Cardiac fibroblast (primary cell): ENCODE measurements around the gene SIVA1.

Experiments
- DNase-seq, 2 donors: peaks; one replicate each; pipeline versions ENCODE4 v3.0.0 to v3.0.0-alpha.2; 2010; ENCODE audit warnings: low read depth in 2 of 2
- H3K4me3 ChIP-seq, 2 donors: replicated peaks in 1 of 2; 1 replicate in 1 of 2; 2 replicates in 1 of 2; pipeline ENCODE4 v1.5.1; 2011; ENCODE audit warnings: low read depth in 2 of 2, low read length in 2 of 2, mild to moderate bottlenecking in 2 of 2, moderate library complexity in 1 of 2
- TF ChIP-seq, protein P1 (sequence below): IDR thresholded peaks from one replicate; pipeline ENCODE4 v1.5.1; 2011; ENCODE audit warnings: low read depth, mild to moderate bottlenecking, low read length, inconsistent platforms

SIVA1 gene

DNA sequence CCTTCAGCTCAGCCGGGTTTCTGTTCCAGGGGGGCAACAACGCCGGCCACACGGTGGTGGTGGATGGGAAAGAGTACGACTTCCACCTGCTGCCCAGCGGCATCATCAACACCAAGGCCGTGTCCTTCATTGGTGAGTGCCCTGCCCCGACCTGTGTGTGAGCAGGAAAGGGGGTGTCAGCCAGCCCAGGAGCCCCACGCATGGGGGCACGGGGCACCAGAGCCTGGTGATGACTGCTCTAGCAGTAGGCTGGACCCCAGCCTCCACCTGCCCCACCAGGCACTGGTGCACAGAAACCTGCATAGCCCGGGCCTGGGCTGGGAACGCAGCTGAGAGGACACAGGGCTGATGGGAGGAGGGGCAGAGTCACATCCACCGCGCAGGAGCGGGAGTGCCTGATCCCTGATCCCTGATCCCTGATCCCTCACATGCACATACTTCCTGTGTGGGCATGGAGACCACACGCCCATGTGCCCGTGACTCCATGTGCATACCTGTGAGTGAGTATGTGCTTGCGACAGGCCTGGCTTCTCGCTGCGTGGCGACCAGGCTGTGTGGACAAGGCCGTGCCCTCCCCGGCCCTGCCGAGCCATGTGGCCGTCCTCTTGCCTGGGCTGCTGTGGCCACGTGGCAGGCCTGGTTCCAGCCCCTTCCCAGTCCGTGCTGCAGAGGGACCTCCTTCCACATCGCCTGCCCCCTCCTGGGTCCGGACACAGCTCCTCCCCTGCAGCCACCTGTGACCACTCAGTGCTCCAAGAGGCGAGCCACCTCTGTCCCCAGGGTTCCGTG lies 17.8 kb upstream of the SIVA1 start:
- no peak for DNase-seq
- H3K4me3 ChIP-seq, result no peak overlapping the region
- TF ChIP-seq, protein P1, sequence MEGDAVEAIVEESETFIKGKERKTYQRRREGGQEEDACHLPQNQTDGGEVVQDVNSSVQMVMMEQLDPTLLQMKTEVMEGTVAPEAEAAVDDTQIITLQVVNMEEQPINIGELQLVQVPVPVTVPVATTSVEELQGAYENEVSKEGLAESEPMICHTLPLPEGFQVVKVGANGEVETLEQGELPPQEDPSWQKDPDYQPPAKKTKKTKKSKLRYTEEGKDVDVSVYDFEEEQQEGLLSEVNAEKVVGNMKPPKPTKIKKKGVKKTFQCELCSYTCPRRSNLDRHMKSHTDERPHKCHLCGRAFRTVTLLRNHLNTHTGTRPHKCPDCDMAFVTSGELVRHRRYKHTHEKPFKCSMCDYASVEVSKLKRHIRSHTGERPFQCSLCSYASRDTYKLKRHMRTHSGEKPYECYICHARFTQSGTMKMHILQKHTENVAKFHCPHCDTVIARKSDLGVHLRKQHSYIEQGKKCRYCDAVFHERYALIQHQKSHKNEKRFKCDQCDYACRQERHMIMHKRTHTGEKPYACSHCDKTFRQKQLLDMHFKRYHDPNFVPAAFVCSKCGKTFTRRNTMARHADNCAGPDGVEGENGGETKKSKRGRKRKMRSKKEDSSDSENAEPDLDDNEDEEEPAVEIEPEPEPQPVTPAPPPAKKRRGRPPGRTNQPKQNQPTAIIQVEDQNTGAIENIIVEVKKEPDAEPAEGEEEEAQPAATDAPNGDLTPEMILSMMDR, result no peak

DNA sequence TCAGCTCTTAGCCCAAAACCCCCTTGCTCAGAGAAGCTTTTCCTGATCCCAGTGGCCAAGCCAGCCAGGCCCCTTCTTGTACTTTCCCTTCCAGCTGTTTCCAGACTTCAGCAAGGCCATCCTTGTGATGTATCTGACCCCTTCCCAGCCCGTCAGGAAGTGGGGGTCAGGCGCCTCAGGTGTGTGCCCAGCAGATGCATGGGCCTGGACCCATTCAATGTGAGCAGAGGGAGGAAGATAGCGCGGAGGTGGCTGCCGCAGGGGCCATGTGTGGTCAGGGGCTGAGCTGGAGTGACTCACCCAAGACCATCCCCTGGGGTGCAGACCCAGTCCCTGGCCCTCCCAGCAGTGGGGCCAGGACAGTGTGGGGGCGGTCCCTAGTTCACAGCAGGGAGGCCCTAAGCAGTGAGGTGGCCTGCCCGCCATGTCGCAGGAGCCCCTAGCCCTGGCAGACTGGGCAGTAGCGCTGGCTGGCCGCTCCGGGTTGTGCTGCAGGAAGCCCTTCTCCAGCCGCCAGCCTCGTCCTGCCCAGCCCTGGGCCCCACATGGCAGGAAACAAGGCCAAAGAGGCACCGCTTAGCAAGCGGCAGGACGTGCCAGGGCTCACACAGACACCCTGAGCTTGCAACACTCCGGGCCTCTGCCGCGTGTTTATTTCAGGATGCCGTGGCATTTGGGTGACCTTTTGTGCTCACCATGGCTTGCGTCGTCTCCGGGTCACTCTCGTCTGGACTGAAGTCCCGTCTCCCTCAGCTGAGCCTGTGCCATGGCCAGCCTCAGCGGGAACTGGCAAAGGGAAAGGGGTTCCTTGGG lies 16.9 kb upstream of the SIVA1 start:
- no peak overlapping the region for H3K4me3 ChIP-seq
- DNase-seq, result peak; percentile 81 to 88
- TF ChIP-seq, protein P1, result no peak

DNA sequence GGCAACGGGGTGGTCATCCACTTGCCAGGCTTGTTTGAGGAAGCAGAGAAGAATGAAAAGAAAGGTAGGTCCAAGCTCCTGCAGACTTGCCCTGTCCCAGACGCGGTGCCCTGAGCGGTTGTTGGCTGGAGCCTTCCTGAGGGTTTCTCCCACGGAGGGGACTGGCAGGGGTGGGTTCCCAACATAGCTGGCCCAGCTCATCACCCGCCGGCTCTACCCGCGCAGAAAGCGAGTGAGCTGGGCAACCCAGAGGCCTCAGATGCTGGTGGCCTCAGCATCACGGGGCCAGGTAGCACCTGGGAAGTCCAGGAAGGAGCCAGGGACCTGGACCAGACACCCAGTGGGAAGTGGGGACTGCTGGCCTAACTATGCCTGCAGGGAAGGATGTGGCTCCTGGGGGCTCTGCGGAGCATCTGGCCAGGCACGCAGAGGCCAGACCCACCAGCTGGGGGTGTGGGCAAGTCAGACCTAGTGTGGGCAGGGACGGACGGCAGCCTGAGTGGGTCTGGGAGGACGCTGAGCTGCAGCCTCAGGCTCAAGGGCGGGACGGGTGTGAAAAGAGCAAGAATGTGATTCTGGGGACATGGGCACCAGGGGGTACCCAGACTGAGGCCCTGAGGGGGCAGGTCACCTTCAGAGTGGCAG lies 14.4 kb upstream of the SIVA1 start:
- no peak for DNase-seq
- TF ChIP-seq, protein P1, result no peak
- H3K4me3 ChIP-seq, result no peak overlapping the region

DNA sequence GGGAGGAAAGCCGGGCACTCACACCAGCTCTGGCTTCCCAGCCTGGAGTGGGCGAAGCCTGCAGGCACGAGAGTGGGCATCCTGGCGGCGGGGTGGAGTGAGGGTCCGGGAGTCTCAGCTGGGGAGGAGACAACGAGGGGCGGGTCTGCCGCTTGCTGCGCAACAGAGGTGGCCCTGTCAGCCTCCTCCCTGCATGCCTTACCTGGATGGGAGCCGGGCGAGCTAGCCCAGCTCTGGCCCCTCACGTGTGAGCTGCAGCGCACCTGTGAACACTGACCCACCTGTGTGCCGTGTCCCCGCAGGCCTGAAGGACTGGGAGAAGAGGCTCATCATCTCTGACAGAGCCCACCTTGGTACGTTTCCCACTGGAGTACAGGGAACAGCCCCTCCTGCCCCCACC lies 13.9 kb upstream of the SIVA1 start:
- TF ChIP-seq, protein P1, result no peak
- no peak for DNase-seq
- no peak overlapping the region for H3K4me3 ChIP-seq

DNA sequence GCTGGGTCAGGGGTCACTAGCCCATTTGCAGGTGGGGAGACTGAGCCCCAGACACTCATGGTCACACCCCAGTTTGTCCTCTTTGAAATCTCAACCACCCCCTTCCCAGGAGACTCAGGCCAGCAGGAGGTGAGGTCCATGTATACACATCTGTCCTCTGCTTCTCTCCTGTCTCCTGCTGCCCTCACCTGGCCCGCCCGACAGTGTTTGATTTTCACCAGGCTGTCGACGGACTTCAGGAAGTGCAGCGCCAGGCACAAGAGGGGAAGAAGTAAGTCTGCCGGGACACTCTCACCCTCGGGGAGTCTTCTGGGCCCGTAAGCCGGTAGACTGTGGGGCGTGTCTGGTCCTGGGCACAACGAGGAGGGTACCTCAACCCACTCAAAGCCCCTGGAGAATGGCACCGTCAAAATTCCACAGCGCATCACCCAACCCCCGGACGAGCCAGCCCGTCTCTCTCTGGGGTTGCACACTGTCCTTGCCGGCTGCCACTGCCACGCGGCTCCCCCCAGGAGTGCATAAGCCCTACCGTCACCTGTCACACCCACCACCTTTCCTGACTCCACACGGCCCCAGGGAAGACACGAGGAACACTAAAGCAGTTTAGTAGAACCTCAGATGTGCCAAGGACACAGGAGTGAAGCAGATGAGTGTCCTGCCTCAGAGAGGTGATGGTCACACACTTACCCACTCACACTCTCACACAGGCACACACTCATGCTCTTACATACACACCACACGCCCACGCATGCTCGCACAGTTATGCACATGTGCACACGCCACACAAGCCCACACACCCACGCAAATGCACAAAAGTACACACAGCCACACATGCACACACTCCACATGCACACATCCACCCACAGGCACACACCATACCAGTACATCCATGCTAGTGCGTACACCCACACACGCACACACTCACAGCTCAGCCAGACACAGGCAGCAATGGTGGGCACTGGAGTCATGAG lies 13.1 kb upstream of the SIVA1 start:
- TF ChIP-seq, protein P1, result no peak
- H3K4me3 ChIP-seq, result no peak overlapping the region
- no peak for DNase-seq
